GM20431 (cell line): ENCODE results near the gene ENKD1.

ENCODE experiments used
- in situ Hi-C: fragments of 300-500 bp; cut with MseI, MboI; formaldehyde crosslinking; loops from one replicate; pipeline ENCODE4 v1.15.0; 2020; ENCODE audit warnings: low sequenced_read_pairs; ENCODE audit not compliant: unreplicated experiment

ENKD1 gene

DNA sequence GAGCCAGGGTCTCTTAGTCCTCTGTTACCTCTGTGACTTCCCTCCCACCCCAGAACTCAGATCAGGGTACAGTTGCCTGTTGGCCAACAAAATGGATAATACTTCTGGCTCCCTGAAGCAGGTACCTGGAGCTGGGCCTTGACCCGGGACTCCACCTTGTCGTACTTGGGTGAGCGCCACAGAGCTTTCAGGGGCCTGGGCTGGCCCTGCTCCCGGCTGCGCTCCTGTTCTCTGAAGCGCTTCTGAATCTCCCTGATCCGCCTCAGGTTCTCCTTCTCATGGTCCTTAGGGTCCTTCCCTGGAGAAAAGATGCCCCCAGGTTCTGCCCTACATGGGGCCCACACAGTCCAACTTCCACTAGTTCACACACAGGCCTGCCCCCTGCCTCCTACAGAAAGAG lies 1.7 kb downstream of the ENKD1 start:
- in situ Hi-C loops = no loop called here

DNA sequence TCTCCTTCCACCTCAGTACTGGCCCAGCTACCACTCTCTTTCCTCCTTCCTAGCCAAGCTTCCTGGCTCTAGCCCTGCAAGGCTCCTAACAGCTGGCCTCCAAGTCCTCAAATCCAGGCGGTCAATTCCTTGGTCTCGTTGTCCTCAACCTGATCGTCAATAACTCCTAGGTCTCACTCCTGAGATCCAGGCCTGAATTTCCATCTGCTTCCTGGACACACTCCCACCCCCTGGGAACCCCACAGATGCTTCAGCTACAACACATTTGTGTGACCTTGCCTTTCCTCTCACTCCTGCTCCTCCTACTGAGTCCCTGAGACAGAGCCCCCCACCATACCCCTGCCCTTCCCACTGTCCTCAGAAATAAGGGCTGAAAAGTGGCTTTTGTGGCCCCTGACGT lies 2.3 kb downstream of the ENKD1 start:
- in situ Hi-C loops = no loop called here

DNA sequence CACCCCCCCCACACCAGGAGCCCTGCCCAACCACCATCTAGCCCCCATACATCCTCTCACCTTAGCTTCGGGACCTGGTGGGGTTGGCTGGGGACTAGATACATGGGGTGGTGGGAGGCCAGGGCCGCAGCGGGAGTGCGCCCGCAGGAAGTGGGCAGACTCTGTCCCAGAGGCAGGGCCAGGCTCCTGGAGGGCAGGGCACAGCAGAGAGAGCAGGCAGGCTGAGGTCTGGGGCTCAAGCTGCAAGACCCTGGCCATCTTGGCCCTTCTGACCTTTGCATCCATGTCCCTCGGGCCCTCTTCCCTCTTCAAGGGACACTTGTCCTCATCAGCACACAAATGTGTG lies 2.7 kb downstream of the ENKD1 start:
- in situ Hi-C loops = no loop called here

DNA sequence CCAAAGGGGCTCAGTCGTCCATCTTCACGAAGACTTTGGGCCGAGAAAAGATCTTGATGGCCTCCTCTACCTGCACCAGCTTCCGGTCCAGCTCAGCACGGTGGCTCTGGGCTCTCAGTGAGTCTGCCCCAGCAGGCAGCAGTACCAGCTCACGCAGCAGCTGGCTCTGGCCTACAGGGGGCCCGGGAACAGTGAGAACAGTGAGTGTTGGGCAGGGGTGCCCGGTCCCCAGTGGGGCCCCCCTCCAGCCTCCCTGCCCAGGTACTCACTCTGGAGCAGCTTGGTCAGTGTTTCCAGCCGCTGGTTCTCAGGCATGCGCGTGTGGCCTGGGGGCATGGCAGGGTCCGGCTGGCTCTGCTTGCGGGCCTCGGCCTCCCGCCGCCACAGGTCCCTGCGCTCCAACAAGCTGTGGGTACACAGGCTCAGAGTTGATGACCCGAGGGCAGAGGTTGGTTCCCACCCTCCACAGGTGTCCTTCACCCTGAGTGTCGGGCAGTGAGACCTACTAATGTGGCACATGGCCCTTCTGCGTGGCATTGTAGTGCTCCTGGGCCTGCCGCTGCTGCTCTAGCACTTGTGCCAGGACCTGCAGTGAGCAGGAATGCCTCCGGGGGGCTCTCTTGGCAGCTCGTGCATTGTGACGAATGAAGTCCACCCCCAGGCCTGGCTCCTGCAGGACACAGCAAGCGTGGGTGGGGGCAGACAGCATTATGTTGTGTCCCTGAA lies 3.2 kb downstream of the ENKD1 start:
- in situ Hi-C loops = no loop called here

DNA sequence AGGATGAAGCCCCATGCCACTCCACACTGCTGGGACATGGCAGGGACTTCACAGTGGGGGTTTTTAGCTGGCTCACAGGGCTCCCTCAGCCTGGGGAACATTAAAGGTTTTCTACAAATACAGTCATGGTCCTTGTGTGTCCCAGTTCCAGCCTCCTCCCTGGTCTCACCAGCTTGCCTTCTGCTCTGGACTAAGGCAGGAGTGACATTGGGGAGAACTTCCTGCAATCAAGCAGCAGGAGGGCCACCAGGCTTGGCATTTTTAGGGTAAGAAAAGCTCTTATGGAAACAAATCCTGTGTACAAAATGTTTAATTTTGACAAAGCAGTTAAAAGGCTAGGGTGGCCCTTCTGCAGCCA lies 3.9 kb downstream of the ENKD1 start:
- in situ Hi-C loops = no loop called here

DNA sequence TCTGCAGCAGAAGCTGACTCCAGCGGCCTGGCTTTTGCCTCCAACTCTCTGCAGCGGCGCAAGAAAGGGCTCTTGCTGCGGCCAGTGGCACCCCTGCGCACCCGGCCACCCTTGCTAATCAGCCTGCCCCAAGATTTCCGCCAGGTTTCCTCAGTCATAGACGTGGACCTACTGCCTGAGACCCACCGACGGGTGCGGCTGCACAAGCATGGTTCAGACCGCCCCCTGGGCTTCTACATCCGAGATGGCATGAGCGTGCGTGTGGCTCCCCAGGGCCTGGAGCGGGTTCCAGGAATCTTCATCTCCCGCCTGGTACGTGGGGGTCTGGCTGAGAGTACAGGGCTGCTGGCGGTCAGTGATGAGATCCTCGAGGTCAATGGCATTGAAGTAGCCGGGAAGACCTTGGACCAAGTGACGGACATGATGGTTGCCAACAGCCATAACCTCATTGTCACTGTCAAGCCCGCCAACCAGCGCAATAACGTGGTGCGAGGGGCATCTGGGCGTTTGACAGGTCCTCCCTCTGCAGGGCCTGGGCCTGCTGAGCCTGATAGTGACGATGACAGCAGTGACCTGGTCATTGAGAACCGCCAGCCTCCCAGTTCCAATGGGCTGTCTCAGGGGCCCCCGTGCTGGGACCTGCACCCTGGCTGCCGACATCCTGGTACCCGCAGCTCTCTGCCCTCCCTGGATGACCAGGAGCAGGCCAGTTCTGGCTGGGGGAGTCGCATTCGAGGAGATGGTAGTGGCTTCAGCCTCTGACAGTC lies 4.5 kb downstream of the ENKD1 start:
- in situ Hi-C loops = no loop called here

DNA sequence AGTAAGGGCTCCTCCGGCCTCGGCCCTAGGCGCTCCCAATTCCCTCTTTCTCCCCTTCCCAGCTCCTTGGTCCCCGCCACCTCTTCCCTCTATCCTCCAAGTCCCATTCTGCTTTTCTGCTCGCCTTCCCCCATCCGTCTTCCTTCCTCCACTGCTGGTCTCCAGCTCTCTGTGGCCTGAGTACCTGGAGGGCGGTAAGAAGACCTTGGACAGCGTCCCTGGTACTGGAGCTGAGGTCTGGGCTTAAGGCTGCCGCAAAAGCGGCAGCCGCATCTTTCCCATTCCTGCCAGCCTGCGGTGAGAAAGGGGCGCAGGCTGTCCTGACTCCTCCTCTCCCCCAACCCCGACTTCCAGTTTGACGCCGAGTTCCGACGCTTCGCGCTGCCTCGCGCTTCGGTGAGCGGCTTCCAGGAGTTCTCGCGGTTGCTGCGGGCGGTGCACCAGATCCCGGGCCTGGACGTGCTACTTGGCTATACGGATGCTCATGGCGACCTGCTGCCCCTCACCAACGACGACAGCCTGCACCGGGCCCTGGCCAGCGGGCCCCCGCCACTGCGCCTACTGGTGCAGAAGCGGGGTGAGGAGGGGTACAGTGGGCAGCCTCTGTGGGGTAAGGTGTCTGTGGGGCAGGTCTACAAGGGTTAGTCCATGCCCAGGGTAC lies 5.3 kb downstream of the ENKD1 start:
- in situ Hi-C loops = no loop called here

DNA sequence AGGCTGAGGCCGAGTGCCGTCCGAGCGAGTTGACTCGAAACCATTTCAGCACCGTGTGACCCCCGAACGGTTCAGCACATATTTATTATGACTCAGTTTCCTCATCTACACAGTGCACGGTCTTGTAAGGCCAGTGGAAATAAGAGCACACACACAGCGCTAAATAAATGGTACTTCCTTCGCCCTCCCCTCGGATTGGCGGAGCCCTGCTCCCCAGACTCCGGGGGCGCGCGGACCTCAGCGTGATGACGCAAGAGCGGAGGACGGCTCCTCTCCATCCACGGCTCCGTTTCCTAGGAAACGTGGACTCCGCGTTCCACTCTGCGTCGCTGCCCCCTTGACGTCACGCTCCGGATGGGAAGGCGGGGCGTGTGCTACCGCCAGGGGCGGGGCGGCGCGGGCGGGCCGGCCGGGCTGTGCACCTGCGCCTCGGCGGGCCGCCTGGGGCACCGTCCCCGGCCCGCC lies 6.0 kb downstream of the ENKD1 start, which contains the start of gene PARD6A:
Gene PARD6A (plus strand): TSS at position 397 of the 465 bp plus-strand sequence. CDS start 79 bp downstream, outside the sequence.
- in situ Hi-C loops = no loop called here

DNA sequence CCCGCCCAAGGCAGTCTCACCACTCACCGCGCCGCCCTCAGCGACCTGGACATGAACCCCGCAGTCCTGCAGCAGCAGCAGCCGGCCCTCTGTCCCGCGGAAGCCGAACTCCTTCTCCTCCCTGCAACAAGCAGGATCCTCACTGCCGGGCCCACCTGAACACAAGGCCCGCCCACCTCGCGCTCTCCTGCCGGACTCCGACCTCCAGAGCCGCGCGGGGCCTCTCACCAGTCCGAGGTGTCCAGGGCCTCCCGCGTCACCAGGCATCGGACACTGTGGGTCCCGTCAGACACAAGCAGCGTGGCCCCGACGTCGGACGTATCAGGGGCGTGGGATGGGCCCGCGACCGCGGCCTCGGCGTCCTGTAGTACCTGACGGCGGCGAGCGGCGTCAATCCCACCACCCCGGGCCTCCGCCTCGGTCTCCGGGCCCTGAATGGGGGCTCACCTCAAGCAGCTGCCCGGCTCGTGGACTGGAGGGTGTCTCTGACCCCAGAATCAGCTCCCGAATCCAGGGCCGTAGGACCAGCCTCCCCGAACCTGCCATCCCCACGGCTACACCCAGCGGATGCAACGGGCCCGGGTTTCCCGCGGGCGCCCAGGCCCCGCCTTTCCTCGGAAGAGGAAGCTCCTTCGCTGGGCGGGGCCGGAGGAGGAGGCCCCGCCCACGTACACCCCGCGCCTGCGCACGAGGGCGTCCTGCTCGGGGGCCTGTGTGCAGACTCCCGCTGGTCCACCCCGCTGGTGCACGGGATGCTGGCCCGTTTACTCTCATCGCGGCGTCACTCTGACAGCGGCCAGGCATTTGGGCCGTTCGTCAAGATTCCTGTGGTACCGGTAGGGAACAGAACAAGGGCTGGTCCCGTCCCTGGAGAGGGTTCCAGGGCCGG lies 6.6 kb downstream of the ENKD1 start, which contains the start of gene ACD:
Gene ACD (minus strand): TSS at position 586 of the 889 bp plus-strand sequence. CDS start 40 bp downstream, at position 546.
- in situ Hi-C loops = loop anchor here (10.0 kb wide), 1 partner anchor 115 kb away; no protein-coding TSS in a partner anchor

DNA sequence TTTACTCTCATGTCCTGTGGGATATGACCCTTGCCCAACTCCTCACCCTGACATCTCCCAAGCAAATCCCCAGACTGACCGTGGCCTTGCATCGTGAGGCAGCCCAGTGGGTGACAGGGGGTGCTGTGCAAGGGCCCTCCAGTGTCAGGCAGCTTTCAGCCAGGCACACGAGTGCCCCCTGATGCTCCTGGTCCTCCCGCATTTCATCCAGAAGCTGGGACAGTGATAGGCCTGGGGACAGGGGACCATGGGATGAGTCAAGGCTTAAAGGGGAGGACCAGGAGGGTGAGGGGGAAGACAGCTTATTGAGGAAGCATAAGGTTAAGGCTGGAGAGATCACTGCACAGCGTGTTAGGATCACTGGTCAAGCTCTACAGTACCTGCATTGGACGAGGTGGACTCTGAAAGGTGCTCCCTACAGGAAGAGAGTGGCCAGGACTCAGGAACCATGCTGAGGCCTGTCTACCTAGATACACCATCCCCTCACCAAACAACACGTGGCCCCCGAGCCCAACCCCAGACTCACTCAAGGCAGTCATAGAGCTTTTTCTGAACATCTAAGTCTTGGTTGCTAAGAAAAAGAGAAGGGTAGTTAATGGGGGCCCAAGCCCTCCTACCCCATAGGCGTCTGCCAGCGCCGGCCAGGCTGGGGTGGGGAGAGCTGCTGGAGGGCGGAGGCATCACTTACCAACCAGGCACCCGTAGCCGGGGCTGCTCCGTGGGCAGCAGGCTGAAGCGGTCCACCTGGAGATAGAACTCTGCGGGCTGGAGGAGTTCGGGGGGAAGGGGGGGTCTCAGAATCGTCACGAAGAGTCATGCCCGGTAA lies 7.5 kb downstream of the ENKD1 start:
- in situ Hi-C loops = loop anchor here (10.0 kb wide), 1 partner anchor 114 kb away; no protein-coding TSS in a partner anchor

DNA sequence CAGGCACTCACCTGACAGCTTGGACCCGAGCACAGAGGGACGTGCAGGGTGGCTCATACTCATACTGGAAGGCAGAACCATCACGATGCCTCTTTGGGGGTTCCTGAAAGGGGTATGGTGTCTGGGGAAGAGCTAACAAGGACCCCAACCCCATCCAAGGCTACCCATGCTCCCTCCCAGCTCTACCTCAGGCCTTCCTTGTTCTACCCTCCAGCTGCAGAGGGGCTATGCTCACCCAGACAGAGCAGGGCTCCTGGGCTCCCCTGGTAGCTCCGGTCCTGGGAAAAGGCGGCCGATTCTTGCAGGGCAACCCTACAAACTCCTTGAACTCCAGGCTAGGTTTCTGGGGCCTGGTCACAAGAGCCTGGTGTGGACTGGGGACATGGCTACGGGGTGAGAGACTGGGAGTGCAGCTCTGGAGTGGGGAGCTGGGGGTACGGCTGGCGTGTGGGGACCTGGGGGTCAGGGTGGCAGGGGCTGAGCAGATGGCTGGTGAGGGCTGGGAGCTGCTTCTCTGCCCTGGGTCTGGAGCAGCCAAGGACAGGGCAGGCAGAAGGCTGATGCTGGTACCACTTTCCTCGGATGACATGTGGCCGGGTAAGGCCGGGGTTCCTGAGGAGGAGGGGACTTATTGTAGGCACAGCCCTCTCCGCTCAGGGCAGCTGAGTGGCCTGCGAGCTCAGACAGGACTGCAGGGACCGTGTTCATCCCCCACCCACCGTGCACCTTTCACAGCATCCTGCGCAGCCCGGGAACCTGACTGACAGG lies 8.6 kb downstream of the ENKD1 start:
- in situ Hi-C loops = loop anchor here (10.0 kb wide), 1 partner anchor 113 kb away; no protein-coding TSS in a partner anchor

DNA sequence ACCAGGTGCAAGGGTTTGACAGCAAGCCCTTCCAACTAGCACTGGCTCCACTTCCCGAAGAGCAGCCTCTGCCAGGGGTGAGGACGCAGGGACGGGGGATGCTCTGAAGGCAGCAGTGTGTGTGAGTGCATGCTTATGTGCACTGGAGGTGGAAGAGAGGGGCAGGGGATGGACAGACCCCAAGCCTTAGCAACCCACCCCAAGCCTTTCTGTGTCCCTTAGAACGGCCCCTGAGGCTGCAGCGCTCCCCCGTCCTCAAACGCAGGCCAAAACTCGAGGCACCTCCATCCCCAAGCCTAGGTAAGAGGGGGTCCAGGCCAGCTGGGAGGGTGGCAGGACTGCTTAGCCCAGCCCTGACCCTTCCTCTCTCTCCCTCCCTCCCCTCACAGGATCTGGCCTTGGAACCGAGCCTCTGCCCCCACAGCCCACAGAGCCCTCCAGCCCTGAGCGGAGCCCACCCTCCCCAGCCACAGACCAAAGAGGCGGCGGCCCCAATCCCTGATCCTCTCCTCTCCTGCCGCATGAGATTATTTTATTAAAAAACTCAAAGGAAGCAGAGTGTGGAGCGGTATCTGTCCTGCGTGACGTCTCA lies 9.4 kb downstream of the ENKD1 start:
- in situ Hi-C loops = loop anchor here (10.0 kb wide), 1 partner anchor 112 kb away; no protein-coding TSS in a partner anchor

DNA sequence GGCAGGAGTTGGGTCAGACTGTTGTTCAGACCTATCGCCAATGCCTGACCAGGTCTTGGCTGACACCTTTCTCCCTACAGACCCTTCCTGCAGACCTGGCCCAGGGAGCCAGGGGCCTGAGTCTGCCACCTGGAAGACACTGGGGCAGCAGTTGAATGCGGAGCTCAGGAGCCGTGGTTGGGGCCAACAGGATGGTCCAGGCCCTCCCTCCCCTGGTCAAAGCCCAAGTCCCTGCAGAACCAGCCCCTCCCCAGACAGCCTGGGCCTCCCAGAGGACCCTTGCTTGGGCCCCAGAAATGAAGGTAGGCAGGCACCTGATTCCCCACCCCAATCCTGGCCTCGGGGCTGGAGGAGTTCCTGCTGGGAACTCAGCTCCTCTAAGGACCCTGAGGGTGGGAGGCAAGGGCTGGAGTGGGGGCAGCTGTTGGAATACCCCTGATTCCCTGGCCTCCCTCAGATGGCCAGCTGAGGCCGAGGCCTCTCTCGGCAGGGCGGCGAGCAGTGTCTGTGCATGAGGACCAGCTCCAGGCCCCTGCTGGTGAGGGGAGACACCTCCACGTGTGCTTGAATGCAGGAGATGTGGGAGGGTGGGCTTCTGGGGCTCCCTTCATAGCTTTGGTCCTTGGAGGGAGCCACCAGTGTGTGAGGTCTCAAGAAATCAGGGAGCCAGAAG lies 10.1 kb downstream of the ENKD1 start:
- in situ Hi-C loops = loop anchor here (10.0 kb wide), 1 partner anchor 112 kb away; no protein-coding TSS in a partner anchor

DNA sequence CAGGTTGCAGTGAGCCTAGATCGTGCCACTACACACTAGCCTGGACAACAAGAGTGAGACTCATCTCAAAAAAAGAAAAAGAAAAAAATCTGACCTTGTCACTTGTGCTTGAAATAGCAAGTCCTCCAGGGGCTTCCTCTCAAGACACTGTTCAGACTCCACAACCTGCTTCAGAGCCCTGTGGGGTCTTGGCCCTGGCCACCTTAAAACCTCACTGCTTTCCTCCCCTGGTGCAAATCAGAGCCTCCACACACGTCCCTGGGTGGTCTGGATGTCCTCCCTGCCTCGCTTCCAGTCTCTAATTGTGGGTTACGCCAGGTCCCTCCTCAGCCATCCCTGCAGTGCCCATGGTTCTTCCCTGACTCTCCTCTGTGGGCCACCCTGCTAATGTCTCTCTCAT lies 11.2 kb downstream of the ENKD1 start:
- in situ Hi-C loops = loop anchor here (10.0 kb wide), 1 partner anchor 111 kb away; no protein-coding TSS in a partner anchor

DNA sequence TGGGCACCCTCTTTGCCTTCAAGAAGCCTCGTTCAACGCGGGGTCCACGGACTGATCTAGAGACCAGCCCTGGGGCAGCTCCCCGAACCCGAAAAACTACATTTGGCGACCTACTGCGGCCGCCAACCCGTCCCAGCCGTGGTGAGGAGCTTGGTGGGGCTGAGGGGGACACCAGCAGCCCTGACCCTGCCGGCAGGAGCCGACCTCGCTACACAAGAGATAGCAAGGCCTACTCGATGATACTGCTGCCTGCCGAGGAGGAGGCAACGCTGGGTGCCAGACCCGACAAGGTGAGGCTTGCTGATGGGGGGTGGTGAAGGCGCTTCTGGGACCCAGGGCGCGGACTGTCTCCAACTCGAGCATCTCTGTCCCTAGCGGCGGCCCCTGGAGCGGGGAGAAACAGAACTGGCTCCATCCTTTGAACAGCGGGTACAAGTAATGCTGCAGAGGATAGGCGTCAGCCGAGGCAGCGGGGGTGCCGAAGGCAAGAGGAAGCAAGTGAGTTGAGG lies 12.1 kb downstream of the ENKD1 start:
- in situ Hi-C loops = loop anchor here (10.0 kb wide), 1 partner anchor 110 kb away; no protein-coding TSS in a partner anchor

DNA sequence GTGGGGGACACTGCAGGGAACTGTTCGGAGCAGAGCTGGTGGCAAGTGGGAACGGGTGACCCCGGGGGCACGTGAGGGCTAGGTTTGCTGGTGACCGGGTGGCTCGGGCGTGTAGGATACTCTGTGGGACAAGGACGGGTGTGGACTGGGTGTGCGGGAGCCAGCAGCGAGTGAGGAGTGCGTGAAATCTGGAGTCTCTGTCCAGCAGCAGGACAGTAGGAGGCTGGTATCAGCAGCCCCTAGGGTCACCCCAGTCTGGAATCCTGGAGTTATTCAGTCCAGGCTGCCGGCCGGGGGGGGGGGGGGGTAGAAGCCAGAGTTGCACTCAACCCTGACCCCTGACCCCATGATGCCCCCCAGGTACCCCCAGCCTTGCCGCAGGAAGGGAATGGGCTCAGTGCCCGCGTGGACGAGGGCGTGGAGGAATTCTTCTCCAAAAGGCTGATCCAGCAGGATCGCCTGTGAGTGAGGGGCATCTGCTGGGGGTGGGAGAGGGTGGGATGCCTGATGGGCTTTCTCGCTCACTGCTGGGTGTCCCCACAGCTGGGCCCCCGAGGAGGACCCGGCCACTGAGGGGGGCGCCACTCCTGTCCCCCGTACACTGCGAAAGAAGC lies 12.7 kb downstream of the ENKD1 start:
- in situ Hi-C loops = loop anchor here (10.0 kb wide), 1 partner anchor 109 kb away; no protein-coding TSS in a partner anchor
